ENCODE results near the gene KLHL20.
"Not testable (repeated sequence)": the region's sequence is repeated elsewhere in the genome, so short reads cannot be mapped to it uniquely, and the experiment has no call there.

KLHL20 gene, protein sequence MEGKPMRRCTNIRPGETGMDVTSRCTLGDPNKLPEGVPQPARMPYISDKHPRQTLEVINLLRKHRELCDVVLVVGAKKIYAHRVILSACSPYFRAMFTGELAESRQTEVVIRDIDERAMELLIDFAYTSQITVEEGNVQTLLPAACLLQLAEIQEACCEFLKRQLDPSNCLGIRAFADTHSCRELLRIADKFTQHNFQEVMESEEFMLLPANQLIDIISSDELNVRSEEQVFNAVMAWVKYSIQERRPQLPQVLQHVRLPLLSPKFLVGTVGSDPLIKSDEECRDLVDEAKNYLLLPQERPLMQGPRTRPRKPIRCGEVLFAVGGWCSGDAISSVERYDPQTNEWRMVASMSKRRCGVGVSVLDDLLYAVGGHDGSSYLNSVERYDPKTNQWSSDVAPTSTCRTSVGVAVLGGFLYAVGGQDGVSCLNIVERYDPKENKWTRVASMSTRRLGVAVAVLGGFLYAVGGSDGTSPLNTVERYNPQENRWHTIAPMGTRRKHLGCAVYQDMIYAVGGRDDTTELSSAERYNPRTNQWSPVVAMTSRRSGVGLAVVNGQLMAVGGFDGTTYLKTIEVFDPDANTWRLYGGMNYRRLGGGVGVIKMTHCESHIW

DNA sequence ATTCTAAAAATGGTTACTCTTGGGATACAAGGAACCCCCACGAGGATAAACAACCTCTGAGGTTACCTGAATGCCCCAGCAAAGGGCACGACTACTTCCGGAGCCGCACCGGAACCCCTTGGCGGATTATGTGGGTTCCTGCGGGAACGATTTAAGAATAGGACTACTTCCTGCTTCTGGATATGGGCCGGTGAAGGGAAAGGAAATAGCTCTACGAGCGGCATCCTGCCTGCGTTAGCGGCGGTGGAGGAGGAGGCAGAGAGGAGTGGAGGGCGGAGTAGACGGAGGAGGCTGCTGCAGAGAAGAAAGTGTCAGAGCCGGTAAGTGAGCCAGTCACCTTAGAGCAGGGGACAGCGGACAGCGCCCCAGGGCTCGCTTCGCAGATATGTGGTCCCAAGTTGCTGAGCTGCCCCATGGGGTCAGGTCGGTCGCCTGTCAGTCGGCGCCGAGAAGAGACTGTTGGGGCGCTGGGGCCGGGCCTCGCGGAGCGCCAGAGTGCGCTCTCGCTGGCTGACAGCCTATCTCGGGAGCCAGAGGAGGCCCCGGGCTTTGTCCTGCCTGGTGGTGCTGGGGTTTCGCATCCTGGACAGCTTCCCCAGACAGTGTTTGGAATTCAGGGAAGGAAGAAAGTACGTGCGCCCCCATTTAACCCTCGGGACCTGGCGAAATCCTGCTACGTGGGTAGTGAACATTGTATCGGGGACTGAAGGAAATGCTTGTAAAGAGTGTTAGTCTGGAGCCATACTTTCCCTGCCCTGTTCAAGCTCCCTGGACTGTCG, at the start of gene KLHL20:
Gene KLHL20, plus strand, starts transcription at position 223 of the 779 bp plus-strand sequence. CDS start 1,063 bp downstream, outside the sequence.
- DNase-seq = peak; percentile 79

DNA sequence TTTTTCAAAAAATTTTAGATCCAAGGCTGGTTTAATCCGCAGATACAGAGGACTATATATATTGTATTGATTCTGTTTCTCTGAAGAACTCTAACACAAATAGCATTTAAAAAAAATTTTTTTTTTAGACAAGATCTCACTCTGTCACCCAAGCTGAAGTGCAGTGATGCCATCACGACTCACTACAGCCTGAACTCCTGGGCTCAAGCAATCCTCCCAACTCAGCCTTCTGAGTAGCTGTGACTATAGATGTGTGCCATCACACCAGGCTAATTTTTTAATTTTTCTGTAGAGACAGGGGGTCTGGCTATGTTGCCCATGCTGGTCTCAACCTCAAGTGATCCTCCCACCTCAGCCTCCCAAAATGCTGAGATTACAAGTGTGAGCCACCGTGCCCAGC, 48.1 kb upstream of the KLHL20 start:
- DNase-seq = no peak

DNA sequence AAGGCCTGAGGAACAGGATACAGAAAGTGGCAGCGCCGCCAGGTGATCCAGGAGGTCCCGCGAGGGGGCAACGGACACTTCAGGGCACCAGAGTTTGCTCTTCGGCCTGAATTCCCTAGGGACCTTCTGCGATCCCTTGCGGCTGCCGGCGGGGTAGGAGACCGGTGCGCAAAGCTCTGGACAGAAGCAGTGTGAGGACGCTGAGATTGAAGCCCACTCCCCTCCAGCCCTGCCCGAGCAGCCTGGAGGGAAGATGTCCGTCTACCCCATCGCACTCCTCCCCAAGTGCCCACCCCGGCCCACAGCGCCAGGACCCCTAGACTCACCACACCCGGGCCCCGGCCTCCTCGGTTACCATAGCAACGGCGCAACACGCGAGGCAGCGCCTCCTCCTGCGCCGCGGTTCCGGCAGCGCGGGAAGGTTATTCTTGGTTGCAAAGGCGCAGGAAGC, 45.3 kb upstream of the KLHL20 start, which contains the start of gene ANKRD45:
Gene ANKRD45, minus strand, starts transcription at position 361 of the 451 bp plus-strand sequence. CDS start 10,433 bp downstream, outside the sequence.
- DNase-seq = no peak

DNA sequence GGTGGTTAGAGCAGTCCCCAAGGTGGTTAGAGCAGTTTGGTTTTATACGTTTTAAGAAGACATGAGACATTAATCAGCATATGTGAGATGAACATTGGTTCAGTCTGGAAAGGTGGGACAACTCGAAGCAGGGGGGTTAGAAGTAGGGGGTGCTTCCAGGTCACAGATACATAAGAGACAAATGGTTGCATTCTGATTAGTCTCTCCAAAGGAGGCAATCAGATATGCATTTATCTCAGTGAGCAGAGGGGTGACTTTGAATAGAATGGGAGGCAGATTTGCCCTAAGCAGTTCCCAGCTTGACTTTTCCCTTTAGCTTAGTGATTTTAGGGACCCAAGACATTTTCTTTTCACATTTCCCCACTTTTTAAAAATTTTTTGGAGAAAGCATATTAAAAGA, 40.3 kb upstream of the KLHL20 start:
- not testable (repeated sequence) for DNase-seq

DNA sequence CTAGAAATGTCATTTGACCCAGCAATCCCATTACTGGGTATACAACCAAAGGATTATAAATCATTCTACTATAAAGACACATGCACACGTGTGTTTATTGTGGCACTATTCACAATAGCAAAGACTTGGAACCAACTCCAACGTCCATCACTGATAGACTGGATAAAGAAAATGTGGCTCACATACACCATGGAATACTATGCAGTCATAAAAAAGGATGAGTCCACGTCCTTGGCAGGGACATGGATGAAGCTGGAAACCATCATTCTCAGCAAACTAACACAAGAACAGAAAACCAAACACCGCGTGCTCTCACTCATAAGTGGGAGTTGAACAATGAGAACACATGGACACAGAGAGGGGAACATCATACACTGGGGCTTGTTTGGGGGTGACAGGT, 34.6 kb upstream of the KLHL20 start:
- DNase-seq = not testable (repeated sequence)

DNA sequence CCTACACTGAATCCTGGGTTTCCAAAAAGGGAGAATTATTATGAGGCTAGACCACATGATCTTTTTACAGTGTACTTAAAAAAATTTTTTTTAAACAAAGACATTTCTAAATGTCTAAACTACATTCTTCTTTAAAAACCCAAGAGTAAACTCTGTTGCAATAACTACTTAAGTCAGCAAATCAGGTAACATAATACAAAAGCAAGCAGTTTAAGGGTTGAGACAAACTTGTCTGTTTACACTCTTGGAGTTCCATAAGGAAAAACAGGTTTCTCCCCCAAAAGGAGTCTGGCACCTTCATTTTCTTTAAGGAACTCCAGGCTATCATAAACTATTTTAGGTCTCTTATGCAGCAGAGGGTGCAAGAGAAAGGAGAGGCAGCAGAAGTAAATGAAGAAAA, 32.6 kb upstream of the KLHL20 start:
- no peak for DNase-seq

DNA sequence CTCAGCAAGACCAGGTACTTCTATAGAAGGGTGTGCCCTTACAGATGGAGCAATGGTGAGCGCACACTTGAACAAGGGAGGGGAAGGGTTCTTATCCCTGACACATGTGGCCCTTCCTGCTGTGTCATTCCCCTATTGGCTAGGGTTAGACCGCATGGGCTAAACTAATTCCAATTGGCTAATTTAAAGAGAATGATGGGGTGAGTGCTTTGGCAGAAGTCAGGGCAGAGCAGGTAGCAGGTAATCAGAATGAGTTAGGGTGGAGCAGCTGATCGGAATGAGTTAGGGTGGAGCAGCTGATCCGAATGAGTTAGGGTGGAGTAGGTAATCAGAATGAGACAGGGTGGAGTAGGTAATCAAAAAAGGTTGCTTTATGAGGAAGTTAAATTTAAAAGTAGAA, 30.9 kb upstream of the KLHL20 start:
- not testable (repeated sequence) for DNase-seq

DNA sequence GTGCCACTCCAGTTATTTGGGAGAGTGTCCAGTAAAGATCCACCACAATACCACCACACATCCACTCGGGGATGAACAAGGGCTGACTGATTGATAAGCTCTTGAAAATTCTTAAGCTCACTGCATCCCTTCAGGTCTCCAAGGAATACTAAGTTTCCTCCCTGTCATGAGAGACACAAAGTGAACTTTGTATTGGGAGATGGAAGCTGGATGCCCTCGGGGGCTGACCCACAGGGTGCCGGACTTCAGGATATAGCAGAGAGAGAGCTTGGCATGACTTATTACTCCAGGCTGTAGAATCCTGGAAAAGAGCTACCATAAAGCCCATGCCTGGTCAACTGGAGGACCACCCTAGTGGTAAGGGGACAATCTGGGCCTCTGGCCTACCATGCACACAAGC, 29.7 kb upstream of the KLHL20 start:
- not testable (repeated sequence) for DNase-seq

DNA sequence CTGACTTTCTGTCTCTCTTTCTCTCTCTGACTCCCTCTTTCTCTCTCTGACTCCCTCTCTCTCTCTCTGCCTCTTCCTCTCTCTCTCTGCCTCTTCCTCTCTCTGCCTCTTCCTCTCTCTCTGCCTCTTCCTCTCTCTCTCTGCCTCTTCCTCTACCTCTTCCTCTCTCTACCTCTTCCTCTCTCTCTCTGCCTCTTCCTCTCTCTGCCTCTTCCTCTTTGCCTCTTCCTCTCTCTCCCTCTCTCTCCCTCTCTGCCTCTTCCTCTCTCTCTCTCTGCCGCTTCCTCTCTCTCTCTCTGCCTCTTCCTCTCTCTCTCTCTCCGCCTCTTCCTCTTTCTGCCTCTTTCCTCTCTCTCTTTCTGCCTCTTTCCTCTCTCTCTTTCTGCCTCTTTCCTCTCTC, 26.5 kb upstream of the KLHL20 start:
- DNase-seq = no peak

DNA sequence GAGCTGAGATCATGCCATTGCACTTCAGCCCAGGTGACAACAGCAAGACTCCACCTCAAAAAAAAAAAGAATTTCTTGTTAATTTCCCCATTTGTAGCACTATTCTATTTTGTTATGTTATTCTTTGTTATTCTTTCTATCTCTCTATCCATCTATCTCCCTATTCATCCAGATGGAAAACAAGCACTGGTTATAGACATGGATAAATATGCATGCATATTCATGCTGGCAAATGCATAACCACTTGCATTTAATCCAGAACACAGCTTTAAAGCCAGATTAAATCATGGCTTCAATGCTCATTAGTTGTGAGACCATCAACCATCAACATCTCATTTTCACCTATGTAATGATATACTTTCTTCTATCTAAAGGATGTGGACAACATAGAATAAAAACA, 21.5 kb upstream of the KLHL20 start:
- DNase-seq = no peak

DNA sequence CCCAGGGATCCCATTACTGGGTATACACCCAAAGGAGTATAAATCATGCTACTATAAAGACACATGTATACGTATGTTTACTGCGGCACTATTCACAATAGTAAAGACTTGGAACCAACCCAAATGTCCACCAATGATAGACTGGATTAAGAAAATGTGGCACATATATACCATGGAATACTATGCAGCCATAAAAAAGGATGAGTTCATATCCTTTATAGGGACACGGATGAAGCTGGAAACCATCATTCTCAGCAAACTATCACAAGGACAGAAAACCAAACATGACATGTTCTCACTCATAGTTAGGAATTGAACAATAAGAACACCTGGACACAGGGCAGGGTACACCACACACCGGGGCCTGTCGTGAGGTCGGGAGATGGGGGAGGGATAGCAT, 13.5 kb upstream of the KLHL20 start:
- DNase-seq = not testable (repeated sequence)

DNA sequence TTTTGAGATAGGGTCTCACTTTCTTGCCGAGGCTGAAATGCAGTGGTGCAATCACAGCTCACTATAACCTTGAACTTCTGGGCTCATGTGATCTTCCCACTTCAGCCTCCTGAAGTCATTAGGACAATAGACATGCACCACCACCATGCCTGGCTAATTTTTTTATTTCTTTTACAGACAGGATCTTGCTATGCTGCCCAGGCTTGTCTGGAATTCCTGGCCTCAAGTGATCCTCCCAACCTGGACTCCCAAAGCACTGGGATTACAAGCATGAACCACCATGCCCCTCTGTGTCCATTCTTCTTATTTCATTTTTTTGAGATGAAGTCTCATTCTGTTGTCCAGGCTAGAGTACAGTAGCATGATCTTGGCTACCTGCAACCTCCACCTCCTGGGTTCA, 12.0 kb upstream of the KLHL20 start:
- no peak for DNase-seq

DNA sequence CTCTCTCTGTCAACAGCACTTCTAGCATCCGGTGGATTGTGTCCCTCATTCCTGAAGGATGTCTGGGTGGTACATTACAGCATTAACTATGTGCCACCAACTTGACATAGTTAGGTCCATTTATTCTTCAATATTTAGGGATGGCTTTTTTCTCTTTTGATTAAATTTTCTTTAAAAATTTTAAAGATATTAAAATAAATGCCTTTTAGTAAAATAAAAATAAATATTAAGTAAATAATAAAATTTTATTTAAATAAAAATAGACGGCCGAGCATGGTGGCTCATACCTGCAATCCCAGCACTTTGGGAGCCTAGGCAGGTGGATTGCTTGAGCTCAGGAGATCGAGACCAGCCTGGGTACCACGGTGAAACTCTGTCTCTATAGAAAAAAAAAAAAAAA, 9.7 kb upstream of the KLHL20 start:
- no peak for DNase-seq

DNA sequence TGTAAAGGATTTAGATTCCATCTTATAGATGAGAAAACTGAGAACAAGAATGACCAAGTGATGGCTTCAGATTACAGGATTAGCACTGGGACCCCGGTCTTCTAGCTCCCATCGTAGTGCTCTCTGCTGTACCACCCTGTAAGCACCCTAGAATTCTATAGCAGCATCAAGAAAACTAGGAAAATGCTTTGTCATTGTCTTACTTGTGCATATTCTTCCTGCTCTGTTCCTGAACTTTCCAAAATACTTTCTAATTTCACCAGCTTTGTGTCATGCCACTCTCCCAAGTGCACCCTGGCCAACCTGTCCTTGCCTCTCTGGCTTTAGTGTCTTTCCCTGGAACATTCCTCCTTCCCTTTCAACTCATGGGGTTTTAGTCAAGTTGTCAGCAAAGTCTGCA, 6.0 kb upstream of the KLHL20 start:
- no peak for DNase-seq

DNA sequence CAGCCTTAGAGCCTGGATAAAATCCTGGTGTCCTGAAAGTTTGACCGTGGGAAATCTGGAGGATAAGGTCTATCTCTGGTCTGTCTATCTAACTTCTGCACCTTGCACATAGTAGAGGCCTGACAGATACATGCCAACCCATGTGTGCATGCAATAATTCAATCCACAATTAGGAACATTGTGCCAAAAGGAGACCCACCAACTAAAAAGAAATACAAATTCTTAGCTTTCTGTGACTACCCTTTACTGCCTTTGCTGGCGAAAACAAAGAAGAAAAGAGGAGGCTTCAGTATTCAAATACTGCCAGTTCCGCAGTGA, 381 bp upstream of the KLHL20 start:
- no peak for DNase-seq

DNA sequence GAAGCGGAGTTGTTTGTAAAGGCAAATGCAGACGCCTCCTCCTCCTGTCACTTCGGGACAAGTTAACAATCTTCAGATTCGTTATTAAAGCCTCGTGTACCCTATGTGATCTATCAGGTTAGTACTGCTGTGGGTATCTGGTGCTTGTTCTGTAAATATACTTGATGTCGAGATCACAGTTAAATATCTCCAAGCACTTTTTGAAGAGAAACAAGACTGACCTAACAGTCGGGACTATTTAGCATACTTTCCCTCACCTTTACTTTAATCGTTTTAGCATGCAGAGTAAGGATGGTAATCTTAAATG, 710 bp downstream of the KLHL20 start:
- no peak for DNase-seq

DNA sequence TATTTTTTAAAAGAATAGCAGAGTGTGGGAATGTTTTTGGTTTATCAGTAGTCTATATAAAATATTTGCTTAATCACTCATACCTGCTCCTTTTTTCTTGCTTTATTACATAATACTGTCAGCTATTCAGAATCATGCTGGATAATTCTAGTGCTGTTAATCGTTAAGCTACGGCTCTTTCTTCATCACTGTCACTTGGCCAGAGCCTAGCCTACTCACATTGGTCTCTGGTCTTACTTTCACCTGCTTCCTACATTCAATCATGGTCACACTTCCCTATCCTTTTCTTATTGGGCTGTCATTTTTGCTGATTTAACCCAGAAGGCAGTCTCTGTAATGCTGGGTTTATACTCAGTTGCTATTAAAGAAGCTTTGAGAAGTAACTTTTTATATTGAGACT, 2.5 kb downstream of the KLHL20 start:
- no peak for DNase-seq

DNA sequence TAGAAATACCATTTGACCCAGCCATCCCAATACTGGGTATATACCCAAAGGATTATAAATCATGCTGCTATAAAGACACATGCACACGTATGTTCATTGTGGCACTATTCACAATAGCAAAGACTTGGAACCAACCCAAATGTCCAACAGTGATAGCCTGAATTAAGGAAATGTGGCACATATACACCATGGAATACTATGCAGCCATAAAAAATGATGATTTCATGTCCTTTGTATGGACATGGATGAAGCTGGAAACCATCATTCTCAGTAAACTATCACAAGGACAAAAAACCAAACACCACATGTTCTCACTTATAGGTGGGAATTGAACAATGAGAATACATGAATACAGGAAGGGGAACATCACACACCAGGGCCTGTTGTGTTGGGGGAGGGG, 16.6 kb downstream of the KLHL20 start:
- DNase-seq = not testable (repeated sequence)

DNA sequence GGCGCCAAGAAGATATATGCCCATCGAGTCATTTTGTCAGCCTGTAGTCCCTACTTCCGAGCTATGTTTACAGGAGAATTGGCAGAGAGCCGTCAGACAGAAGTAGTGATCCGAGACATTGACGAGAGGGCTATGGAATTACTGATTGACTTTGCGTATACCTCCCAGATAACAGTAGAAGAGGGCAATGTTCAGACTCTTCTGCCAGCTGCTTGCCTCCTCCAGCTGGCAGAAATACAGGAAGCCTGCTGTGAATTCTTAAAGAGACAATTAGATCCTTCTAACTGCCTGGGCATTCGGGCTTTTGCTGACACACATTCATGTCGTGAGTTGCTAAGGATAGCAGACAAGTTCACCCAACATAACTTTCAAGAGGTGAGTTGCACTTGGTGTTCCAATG, 19.1 kb downstream of the KLHL20 start:
- no peak for DNase-seq

DNA sequence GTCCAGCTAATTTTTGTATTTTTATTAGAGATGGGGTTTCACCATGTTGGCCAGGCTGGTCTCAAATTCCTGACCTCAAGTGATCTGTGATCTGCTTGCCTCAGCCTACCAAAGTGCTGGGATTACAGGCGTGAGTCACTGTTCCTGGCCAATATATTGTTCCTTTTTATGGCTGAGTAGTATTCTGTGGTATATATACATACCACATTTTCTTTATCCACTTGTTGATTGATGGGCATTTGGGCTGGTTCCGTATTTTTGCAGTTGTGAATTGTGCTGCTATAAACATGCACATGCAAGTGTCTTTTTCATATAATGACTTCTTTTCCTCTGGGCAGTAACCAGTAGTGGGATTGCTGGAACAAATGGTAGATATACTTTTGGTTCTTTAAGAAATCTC, 21.3 kb downstream of the KLHL20 start:
- not testable (repeated sequence) for DNase-seq

DNA sequence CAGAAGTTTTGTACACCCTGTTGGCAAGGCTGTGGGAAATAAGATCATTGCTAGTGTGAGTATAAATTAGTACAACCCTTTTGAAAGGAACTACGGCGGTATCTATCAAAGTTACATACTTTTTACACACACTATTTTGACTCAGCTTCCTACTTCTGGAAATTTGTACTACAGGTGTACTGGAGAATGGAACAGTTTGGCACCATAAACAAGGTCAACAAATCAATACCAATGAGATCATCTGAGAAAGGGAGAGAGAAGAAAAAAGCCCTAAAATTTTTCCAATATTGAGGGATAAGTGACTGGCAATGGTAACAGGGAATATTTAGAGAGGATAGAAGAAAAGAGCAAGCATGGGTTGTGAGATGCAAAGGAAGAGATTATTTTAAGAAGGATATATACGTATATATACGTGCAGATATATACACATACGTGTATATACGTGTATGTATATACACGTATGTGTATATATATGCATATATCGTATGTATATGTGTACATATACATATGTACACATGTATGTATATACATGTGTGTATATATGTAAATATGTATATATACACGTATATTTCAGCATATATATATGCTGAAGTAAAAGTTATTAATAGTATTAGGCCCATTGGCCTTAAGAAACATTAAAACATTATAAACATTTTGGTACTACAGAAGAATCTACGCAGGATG, 27.6 kb downstream of the KLHL20 start:
- DNase-seq = no peak

DNA sequence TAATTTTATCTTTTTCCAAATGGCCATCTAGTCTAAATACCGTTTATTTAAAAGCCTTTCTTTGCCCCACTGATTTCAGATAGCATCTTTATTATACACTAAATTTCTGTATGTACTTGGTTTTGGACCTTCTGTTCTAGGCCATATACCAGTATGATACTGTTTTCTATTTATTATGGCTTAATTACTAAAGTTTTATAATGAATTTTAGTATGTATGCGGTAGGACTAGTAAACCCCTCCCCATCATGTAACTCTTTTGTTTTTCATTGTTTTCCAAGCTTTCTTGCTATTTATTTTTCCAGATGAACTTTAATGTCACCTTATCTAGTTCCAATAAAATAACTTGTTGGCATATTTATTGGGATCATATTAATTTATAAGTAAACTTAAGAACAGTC, 29.9 kb downstream of the KLHL20 start:
- no peak for DNase-seq

DNA sequence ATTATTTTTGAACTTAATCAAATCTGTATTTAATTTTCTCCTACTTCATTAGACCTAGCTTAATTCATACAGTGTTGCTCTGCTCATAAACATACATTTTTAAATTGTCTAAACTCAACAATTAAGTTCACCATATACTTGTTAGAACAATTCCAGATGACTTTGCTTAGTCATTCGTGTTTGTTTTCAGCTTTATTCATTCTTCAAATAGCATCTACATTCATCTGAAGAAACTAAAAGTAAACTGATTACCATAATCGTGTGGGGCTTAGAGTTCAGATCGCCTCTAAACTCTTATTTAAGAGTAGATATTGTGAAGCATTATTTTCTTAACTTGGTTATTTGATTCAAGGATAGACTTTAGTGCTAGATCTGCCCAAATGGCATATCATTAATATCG, 34.4 kb downstream of the KLHL20 start:
- DNase-seq = no peak

Data from activated CD4-positive, alpha-beta T cell treated with anti-CD3 and anti-CD28 coated beads, Interleukin-2, amount 50 U/mL, for 4 hours (primary cell).